COLO668 (cell line): ENCODE measurements around the gene PCDH15.

ENCODE experiments used
- DNase-seq: peaks from one replicate; lab custom pipeline; 2025; ENCODE audit not compliant: unreplicated experiment; lab: John Stamatoyannopoulos, UW

PCDH15 gene

DNA sequence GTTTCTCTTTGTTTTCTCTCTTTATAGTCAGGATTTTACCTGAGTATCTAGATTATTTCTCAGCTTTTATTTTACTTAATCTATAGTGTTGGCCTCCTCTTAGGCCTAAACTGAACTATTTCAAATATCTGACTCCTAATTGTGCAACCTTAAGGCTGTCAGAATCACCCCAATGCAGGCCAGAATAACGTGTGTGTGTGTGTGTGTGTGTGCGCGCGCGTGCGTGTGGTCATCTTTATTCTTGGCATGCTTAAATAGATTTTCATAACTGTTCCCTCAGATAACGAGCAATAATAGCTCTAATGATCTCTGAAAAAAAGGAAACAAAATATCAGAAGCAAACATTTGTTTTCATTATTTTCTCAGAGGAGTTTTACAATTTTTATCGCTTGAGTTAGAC lies 92.4 kb downstream of the PCDH15 start:
- DNase-seq, result no peak

DNA sequence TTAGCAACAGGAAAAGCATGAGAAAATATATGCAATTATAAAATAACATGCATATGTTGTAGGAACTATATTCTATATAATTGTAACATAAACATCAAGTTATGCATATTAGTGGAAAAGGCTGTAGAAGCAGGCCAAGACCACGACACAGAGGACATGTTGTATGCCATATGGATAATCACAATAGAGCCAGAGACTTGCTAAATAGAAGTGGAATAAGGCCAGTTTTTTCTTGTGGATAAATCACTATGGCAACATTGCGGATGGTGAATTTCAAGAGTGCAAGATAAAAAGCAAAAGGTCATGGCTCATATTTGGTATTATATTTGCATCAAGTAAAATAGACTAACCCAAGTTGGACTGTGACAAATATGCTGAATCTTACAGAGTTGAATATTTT lies 93.0 kb downstream of the PCDH15 start:
- no peak for DNase-seq

- DNase-seq, result no peak
These were observed 98.2 kb downstream of the PCDH15 start for GRCh38 chr10:54702583-54703485.

GRCh38 chr10:54691331-54691730 lies 109.7 kb downstream of the PCDH15 start:
- DNase-seq, result no peak

DNA sequence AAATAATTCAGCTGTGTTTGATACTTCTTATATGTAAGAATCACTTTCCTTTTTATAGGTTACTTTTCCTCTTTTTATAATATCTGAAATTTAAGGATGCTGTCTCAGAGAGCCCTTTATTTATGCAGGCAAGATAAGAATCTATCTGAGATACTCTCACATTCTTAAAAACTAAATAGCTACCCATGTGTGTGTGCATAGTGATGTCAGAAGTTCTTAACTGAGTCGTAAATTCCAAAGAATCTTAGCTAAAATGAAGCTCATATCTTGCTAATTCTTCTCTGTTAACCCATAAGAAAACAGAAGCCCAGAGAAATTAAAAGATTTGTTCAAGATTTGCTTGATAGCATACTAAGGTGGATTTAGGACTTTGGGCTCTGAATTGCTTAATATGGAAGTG lies 118.5 kb downstream of the PCDH15 start:
- DNase-seq, result no peak

GRCh38 chr10:54681136-54681535 lies 119.9 kb downstream of the PCDH15 start:
- DNase-seq, result no peak

GRCh38 chr10:54667136-54667535 lies 133.9 kb downstream of the PCDH15 start:
- no peak for DNase-seq

- DNase-seq, result no peak
These were observed 134.8 kb downstream of the PCDH15 start for GRCh38 chr10:54666192-54666591.

- no peak for DNase-seq
These were observed 135.9 kb downstream of the PCDH15 start for GRCh38 chr10:54665095-54665494.

GRCh38 chr10:54660397-54660796 lies 140.6 kb downstream of the PCDH15 start:
- DNase-seq, result no peak

DNA sequence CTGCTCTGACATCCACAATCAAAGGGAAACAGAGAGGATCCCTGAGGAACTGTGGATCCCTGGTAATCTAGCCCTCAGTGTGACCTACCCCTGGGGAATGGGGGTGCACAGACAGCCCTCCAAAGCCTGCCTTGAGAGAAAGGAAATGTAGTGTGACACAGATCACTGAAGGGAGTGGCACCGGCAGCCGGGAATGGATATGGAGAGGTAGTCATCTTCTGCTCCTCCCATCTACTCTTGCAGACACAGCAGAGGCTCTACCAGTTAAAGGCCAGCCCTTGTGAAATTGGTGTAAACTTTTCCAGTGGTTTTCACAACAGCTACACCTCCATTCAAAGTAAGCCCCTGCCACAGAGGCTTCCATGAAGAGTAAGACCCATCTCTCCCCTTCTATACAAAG lies 144.4 kb downstream of the PCDH15 start:
- no peak for DNase-seq

GRCh38 chr10:54653518-54653917 lies 147.5 kb downstream of the PCDH15 start:
- no peak for DNase-seq

DNA sequence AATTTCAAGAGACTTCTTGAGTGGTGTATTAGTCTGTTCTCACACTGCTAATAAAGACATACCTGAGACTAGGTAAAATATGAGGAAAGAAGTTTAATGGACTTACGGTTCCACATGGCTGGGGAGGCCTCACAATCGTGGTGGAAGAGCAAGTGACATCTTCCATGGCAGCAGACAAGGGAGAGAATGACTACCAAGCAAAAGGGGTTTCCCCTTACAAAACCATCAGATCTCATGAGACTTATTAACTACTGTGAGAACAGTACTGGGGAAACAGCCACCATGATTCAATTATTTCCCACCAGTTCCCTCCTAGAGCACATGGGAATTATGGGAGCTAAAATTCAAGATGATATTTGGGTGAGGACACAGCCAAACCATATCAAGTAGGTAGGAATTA lies 150.5 kb downstream of the PCDH15 start:
- DNase-seq, result no peak

DNA sequence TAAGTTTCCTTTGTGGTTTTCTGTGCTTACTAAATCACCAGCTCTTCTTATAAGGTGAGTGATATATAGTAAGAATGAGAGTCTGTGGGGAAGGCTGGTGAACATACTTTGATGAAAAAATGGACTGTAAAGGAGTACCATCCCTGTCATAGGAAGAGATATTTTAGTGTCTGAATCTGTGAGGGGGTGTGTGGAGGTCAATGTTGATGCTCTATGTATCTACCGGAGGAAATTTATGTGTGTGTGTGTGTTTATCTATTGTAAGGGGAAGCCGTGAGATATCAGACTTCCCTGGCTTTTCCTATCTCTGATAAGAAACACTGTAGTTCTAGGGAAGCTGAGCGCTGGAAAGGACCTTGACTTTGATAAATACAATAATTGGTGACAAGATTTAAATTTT lies 179.0 kb downstream of the PCDH15 start:
- DNase-seq, result no peak

DNA sequence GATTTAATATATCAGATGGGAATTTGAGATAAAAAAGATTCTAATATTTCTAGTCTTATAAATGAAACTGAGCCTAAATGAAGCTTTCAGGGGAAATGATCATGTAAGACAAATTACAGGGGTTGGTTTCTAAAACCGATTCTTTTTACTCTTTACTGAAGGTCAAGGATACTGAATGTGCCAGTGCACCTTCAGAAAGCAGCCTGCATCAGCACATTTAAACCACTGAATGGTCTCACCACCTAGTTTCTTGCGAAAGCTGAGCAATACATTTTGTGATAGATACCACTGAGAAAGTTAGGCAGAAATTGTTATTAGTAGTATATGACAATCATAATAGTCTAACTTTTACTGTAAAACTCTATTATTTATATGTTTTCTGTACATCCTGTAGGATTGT lies 180.7 kb downstream of the PCDH15 start:
- DNase-seq, result no peak

- no peak for DNase-seq
These were observed 187.0 kb downstream of the PCDH15 start for GRCh38 chr10:54614072-54614471.

DNA sequence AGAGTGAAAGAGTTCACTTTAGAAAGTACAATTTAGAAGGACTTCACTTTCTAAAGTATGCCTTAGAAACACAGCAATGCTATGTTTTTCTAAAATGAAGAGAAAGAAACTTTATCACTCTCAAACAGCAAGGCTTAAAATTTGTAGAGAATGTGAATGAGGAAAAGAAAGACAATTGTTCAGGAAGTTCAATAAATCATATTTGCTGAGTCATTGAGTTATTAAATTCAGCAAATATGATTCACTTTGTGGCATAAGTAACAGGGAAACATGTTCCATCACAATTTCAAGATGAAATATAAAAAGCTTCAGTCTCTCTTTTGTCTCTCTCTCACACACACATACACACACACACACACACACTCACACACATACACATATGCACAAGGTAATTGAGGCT lies 187.9 kb downstream of the PCDH15 start:
- DNase-seq, result no peak

DNA sequence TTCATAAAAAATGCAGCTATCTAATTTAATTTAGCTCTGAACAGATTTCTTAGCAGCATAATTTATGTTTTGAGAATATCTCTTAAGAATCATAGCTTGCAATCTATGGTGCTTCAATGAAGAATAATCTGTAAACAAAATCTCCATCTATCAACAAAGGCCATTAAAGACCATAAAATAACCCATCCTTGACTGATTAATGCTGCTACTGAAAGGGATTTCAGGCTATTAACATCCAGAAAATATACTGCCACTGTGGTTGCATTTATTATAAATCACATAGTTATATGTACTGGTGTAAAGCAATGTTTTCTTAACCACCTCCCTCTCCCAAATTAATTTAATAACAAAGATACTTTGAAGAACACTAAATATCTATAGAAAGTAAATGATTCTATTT lies 191.6 kb downstream of the PCDH15 start:
- no peak for DNase-seq

DNA sequence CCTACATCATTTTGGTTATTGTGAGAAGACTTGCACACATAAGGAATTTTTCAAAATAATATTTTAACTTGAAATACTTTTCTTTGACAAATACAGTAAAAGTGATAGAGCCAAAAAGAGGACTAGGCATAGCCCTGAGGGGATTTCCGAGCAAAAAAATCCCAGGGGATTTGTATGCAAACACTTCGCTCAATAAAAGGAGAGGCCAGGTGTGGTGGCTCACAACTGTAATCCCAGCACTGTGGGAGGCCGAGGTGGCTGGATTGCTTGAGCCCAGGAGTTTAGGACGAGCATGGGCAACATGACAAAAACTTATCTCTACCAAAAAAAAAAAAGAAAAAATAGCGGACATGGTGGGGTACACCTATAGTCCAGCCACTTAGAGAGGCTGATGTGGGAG lies 193.0 kb downstream of the PCDH15 start:
- no peak for DNase-seq

DNA sequence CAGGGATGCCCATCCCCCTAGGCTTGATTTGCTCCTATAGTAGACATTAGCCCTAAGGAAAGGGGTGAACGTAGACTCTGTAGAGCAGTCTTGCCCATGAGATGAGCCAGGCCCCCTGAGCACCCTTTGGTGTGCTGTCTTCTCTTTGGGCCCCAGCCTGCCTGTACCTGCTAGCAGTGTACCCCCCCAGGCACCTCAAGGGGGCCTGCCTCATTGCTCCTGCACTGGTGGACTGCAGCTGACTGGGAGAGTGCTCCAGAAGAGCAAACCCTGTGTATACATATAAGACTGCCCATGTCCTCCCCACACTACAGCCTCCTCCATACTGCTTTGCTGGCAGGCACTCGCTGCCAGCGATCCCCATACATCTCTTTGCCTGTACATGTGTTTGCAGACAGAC lies 206.7 kb downstream of the PCDH15 start:
- no peak for DNase-seq

- DNase-seq, result no peak
These were observed 213.1 kb downstream of the PCDH15 start for GRCh38 chr10:54587971-54588370.

DNA sequence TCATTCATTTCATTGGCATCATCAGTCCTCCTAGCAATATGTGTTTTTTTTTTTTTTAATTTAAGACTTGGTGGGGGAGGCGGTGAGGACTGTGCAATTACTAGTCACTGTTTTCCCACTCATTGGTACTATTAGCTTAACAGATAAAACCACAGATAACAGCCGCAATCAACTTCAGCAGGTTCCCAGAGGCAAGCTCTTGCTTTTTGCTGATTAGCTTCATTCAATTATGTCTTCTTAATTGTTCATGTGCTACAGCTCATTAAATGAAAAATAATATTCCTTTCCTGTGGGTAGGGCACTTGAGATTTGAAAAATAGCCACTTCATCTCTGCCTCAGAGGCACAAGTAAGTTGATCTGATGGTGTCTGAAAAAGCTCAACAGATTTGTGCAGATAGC lies 215.5 kb downstream of the PCDH15 start:
- no peak for DNase-seq

GRCh38 chr10:54577682-54578081 lies 223.3 kb downstream of the PCDH15 start:
- DNase-seq, result no peak
